HepG2 (cell line): ENCODE measurements around the gene PTPRD. TPM values are rescaled to one million over a fixed set of nuclear protein-coding genes. Genes with fewer than 3 reads are reported as not detected.

Experiments
- ATAC-seq: fragments of 200-7000 bp; cut with Tn5 transposase; 3 replicates; pipeline ENCODE4 v1.9.1; 2020; ENCODE audit warnings: mild to moderate bottlenecking, moderate library complexity
- BruUV-seq: library from RNA; stranded (reverse); fragments of 400-500 nt; replicated peaks from 2 replicates; lab custom pipeline; 2021; lab: Mats Ljungman, UMichigan
- CTCF ChIA-PET: fragments of 300-600 bp; formaldehyde crosslinking; extraction: SDS; loops from one replicate; lab custom pipeline; 2021; ENCODE audit warnings: low total read pairs, inconsistent platforms, low intra/inter-chr PET ratio; lab: Yijun Ruan, JAX
- POLR2A ChIA-PET: fragments of 350-600 bp; sonication (Branson Sonifier 250); formaldehyde crosslinking; loops from one replicate; lab custom pipeline; 2020; ENCODE audit warnings: antibody characterized with exemption, inconsistent platforms; lab: Yijun Ruan, JAX
- DNase-seq: peaks from one replicate; pipeline ENCODE4 v3.0.0-alpha.2; 2015; ENCODE audit warnings: low spot score
- FAIRE-seq: peaks from 3 replicates; lab custom pipeline; 2011; peaks lifted over from hg19 to GRCh38; lab: Jason Lieb, UNC
- H2AFZ ChIP-seq: one replicate; pipeline ENCODE4 v1.6.1; 2011; ENCODE audit warnings: low read length, inconsistent platforms
- H3K27ac ChIP-seq: fragments of 300-600 bp; 3 replicates; pipeline ENCODE4 v1.8.0; 2011; ENCODE audit warnings: mixed run types, mild to moderate bottlenecking, mixed read lengths, low read length, inconsistent platforms; ENCODE audit not compliant: insufficient read depth; ENCODE audit errors: extremely low read length
- H3K27me3 ChIP-seq, 2 experiments: fragments of 200-600 bp in 1 of 2; 2 replicates in 1 of 2; 3 replicates in 1 of 2; pipeline versions ENCODE4 v1.6.0 to v1.8.0; 2011; ENCODE audit warnings: low read length in 2 of 2, mild to moderate bottlenecking in 2 of 2, moderate library complexity in 2 of 2, inconsistent platforms in 1 of 2; ENCODE audit not compliant: insufficient read depth in 2 of 2, control insufficient read depth in 1 of 2
- H3K36me3 ChIP-seq, 2 experiments: fragments of 200-600 bp in 1 of 2; replicated peaks in 1 of 2; 2 replicates in 1 of 2; 3 replicates in 1 of 2; pipeline versions ENCODE4 v1.5.1 to v1.8.0; 2011; ENCODE audit warnings: low read length in 2 of 2, inconsistent platforms in 1 of 2; ENCODE audit not compliant: insufficient read depth in 2 of 2, control insufficient read depth in 1 of 2
- H3K4me1 ChIP-seq: 2 replicates; pipeline ENCODE4 v1.5.1; 2012; ENCODE audit warnings: low read length, inconsistent platforms; ENCODE audit not compliant: insufficient read depth
- H3K4me2 ChIP-seq: 2 replicates; pipeline ENCODE4 v1.6.0; 2011; ENCODE audit warnings: low read depth, low read length, inconsistent platforms
- H3K4me3 ChIP-seq, 3 experiments: fragments of 200-600 bp in 1 of 3; sonication (generic), shearing (Covaris generic) in 1 of 3; replicated peaks in 1 of 3; 2 replicates each; pipeline ENCODE4 v1.5.1; 2011 to 2016; ENCODE audit warnings: low read length in 3 of 3, inconsistent platforms in 2 of 3, low read depth in 2 of 3, mild to moderate bottlenecking in 2 of 3, control low read depth in 1 of 3, mixed read lengths in 1 of 3; ENCODE audit not compliant: insufficient read depth in 1 of 3
- H3K79me2 ChIP-seq: one replicate; pipeline ENCODE4 v1.6.1; 2011; ENCODE audit warnings: low read length, inconsistent platforms; ENCODE audit not compliant: insufficient read depth
- H3K9ac ChIP-seq: 2 replicates; pipeline ENCODE4 v1.6.0; 2011; ENCODE audit warnings: mild to moderate bottlenecking, low read depth, low read length, inconsistent platforms; ENCODE audit not compliant: insufficient read depth
- H3K9me3 ChIP-seq: 2 replicates; pipeline ENCODE4 v1.5.1; 2012; ENCODE audit warnings: mild to moderate bottlenecking, low read length
- H4K20me1 ChIP-seq: 2 replicates; pipeline ENCODE4 v1.6.0; 2011; ENCODE audit warnings: inconsistent platforms, mild to moderate bottlenecking, low read length, moderate library complexity; ENCODE audit not compliant: insufficient read depth
- CERS6 ChIP-seq: sonication (generic); formaldehyde crosslinking; IDR thresholded peaks from 2 replicates; pipeline ENCODE4 v1.5.0; 2020; ENCODE audit warnings: missing genetic modification reagents
- ELF4 ChIP-seq: sonication (generic); formaldehyde crosslinking; IDR thresholded peaks from 2 replicates; pipeline ENCODE4 v1.5.0; 2020; ENCODE audit warnings: missing genetic modification reagents, mild to moderate bottlenecking, moderate library complexity, borderline replicate concordance
- KAT7 ChIP-seq: IDR thresholded peaks from 2 replicates; pipeline ENCODE4 v1.6.1; 2018; ENCODE audit warnings: borderline replicate concordance, missing compliant biosample characterization
- NPAS2 ChIP-seq: sonication (generic); formaldehyde crosslinking; IDR thresholded peaks from 2 replicates; pipeline ENCODE4 v1.8.0; 2022; ENCODE audit warnings: mild to moderate bottlenecking, missing genetic modification reagents, borderline replicate concordance
- PHF21A ChIP-seq: sonication (generic); formaldehyde crosslinking; IDR thresholded peaks from 2 replicates; pipeline ENCODE4 v1.5.0; 2020; ENCODE audit warnings: mild to moderate bottlenecking, missing genetic modification reagents
- ZFP62 ChIP-seq: sonication (generic); formaldehyde crosslinking; IDR thresholded peaks from 2 replicates; pipeline ENCODE4 v1.4.0; 2020; ENCODE audit warnings: missing genetic modification reagents
- WGBS: methylation state at CpG from one replicate; pipeline ENCODE4 v1.1.6; 2017; ENCODE audit warnings: low lambda C conversion rate; 5-methylcytosine and 5-hydroxymethylcytosine counted together
- in situ Hi-C: cut with HindIII; loops from 2 replicates; pipeline ENCODE4 v1.10.0; 2017; ENCODE audit warnings: low pct_unique_long_range_greater_than_20kb; ENCODE audit not compliant: extremely low pct_ligation_motif_present
- intact Hi-C: fragments of 100-400 bp; cut with micrococcal nuclease; formaldehyde crosslinking; loops from one replicate; pipeline ENCODE4 v1.10.0; 2022; ENCODE audit not compliant: unreplicated experiment
- polyA plus RNA-seq, 8 experiments: library from polyadenylated mRNA; depleted of rRNA in 3 of 8; stranded (reverse) in 7 of 8; unstranded in 1 of 8; fragments of >200 nt; fragmentation: Illumina TruSeq in 4 of 8; extraction: Trizol in 4 of 8; gene quantifications; 2 replicates each; pipeline versions ENCODE4 v1.2.1 to v1.2.3, GENCODE V29; 2011 to 2016; ENCODE audit warnings: low read depth in 4 of 8, missing spikeins in 1 of 8, mixed read lengths in 1 of 8; ENCODE audit not compliant: insufficient read depth in 1 of 8
- total RNA-seq, 5 experiments: library from RNA; depleted of rRNA; stranded (reverse); fragments of >200 nt; fragmentation: Illumina TruSeq; extraction: Trizol; gene quantifications; 2 replicates each; pipeline ENCODE4 v1.2.3, GENCODE V29; 2016; ENCODE audit warnings: low read depth in 1 of 5
- TF ChIP-seq, protein P1 (sequence below): sonication (generic); formaldehyde crosslinking; IDR thresholded peaks from 2 replicates; pipeline ENCODE4 v1.5.1; 2020; ENCODE audit warnings: mild to moderate bottlenecking, missing genetic modification reagents, moderate library complexity
- TF ChIP-seq, protein P2 (sequence below): sonication (generic); formaldehyde crosslinking; IDR thresholded peaks from 2 replicates; pipeline ENCODE4 v1.4.0; 2020; ENCODE audit warnings: missing genetic modification reagents, borderline replicate concordance

PTPRD gene
- total and polyA plus RNA-seq, 2 of the 13 experiments (the other 11 are each of a cell fraction or from before 2014, with no cell fraction given) = 0.05 TPM; not detected in 1

DNA sequence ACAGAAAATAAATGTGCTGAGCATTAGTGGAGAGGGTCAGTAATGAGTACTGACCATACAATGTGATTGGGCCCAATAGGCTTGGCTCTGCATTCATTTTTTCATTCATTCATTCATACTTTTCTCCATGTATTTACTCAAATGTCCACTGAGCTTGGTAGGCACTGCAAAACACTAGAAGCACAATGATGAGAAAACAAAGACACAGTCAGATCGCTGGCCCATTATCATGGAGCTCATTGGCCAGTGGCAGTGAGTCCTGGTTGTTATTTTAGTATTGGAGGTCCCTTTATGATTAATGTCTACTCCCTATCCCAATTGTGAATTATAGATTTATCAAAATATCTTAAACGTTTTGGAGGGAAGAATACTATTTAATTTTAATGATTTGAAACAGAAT, 1733.5 kb downstream of the PTPRD start:
- Histone ChIP-seq H3K9me3 (no peaks in the 10 kb centered on the region), H3K9ac (no peak overlapping the region), H3K36me3 (no peaks in the 10 kb centered on the region), H3K4me1 (no peaks in the 10 kb centered on the region), H4K20me1 (no peaks in the 10 kb centered on the region), H3K27me3 (0 out of 5 replicates have a peak, but pooled peaks cover 0 to 1% of the 10 kb centered on the region in 2 experiments), H3K27ac (no peak overlapping the region), H3K4me2 (no peak overlapping the region), H3K4me3 (no peak overlapping the region), H2AFZ (no peak overlapping the region), H3K79me2 (no peaks in the 10 kb centered on the region)
- intact Hi-C loops = no loop called here
- ChIA-PET CTCF (no interaction called here), POLR2A (no interaction called here)
- no peak for DNase-seq
- WGBS = 0% methylated on average over 2 of the region's 2 CpGs
- no TSS peak for BruUV-seq
- in situ Hi-C loops = no loop called here
- no peak for FAIRE-seq
- no peak for TF ChIP-seq CERS6 (CRISPR knock-in tag)
- TF ChIP-seq ZFP62 = no peak
- no peak for TF ChIP-seq NPAS2
- TF ChIP-seq, protein P1, sequence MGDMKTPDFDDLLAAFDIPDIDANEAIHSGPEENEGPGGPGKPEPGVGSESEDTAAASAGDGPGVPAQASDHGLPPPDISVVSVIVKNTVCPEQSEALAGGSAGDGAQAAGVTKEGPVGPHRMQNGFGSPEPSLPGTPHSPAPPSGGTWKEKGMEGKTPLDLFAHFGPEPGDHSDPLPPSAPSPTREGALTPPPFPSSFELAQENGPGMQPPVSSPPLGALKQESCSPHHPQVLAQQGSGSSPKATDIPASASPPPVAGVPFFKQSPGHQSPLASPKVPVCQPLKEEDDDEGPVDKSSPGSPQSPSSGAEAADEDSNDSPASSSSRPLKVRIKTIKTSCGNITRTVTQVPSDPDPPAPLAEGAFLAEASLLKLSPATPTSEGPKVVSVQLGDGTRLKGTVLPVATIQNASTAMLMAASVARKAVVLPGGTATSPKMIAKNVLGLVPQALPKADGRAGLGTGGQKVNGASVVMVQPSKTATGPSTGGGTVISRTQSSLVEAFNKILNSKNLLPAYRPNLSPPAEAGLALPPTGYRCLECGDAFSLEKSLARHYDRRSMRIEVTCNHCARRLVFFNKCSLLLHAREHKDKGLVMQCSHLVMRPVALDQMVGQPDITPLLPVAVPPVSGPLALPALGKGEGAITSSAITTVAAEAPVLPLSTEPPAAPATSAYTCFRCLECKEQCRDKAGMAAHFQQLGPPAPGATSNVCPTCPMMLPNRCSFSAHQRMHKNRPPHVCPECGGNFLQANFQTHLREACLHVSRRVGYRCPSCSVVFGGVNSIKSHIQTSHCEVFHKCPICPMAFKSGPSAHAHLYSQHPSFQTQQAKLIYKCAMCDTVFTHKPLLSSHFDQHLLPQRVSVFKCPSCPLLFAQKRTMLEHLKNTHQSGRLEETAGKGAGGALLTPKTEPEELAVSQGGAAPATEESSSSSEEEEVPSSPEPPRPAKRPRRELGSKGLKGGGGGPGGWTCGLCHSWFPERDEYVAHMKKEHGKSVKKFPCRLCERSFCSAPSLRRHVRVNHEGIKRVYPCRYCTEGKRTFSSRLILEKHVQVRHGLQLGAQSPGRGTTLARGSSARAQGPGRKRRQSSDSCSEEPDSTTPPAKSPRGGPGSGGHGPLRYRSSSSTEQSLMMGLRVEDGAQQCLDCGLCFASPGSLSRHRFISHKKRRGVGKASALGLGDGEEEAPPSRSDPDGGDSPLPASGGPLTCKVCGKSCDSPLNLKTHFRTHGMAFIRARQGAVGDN (CRISPR knock-in tag) = no peak
- TF ChIP-seq, protein P2, sequence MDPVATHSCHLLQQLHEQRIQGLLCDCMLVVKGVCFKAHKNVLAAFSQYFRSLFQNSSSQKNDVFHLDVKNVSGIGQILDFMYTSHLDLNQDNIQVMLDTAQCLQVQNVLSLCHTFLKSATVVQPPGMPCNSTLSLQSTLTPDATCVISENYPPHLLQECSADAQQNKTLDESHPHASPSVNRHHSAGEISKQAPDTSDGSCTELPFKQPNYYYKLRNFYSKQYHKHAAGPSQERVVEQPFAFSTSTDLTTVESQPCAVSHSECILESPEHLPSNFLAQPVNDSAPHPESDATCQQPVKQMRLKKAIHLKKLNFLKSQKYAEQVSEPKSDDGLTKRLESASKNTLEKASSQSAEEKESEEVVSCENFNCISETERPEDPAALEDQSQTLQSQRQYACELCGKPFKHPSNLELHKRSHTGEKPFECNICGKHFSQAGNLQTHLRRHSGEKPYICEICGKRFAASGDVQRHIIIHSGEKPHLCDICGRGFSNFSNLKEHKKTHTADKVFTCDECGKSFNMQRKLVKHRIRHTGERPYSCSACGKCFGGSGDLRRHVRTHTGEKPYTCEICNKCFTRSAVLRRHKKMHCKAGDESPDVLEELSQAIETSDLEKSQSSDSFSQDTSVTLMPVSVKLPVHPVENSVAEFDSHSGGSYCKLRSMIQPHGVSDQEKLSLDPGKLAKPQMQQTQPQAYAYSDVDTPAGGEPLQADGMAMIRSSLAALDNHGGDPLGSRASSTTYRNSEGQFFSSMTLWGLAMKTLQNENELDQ = no peak
- no peak for TF ChIP-seq PHF21A (CRISPR knock-in tag)
- TF ChIP-seq ELF4 (CRISPR knock-in tag) = no peak
- TF ChIP-seq KAT7 (CRISPR knock-in tag) = no peak
- ATAC-seq = no peak
